ENCODE data around the gene CCP110.

DNA sequence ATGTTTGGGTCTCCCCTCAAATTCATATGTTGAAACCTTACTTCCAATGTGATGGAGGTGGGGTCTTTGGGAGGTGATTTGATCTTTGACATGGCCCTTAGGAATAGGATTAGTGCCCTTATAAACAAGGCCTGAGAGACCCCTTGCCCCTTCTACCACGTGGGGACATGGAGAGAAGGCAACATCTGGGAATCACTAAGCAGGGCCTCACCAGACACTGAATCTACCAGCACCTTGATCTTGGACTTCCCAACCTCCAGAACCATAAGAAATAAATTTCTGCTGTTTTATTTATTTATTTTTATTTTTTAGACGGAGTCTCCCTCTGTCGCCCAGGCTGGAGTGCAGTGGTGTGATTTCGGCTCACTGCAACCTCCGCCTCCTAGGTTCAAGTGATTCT is 42.0 kb upstream of the CCP110 start:
- TF ChIP-seq, protein P1, sequence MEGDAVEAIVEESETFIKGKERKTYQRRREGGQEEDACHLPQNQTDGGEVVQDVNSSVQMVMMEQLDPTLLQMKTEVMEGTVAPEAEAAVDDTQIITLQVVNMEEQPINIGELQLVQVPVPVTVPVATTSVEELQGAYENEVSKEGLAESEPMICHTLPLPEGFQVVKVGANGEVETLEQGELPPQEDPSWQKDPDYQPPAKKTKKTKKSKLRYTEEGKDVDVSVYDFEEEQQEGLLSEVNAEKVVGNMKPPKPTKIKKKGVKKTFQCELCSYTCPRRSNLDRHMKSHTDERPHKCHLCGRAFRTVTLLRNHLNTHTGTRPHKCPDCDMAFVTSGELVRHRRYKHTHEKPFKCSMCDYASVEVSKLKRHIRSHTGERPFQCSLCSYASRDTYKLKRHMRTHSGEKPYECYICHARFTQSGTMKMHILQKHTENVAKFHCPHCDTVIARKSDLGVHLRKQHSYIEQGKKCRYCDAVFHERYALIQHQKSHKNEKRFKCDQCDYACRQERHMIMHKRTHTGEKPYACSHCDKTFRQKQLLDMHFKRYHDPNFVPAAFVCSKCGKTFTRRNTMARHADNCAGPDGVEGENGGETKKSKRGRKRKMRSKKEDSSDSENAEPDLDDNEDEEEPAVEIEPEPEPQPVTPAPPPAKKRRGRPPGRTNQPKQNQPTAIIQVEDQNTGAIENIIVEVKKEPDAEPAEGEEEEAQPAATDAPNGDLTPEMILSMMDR (IDR thresholded peaks at IDR 0.05) = no peak
- TF ChIP-seq POLR2A (IDR thresholded peaks at IDR 0.05) = no peak
